GM12878 (cell line): ENCODE measurements around the gene SLC12A2. TPM values are rescaled to one million over a fixed set of nuclear protein-coding genes. Genes with fewer than 3 reads are reported as not detected.

ENCODE experiments used
- ATAC-seq: fragments of 200-7000 bp; cut with Tn5 transposase; 3 replicates; pipeline ENCODE4 v1.9.1; 2020; ENCODE audit warnings: mild to moderate bottlenecking, moderate library complexity
- BruUV-seq: library from RNA; stranded (reverse); fragments of 400-500 nt; replicated peaks from 2 replicates; lab custom pipeline; 2021; lab: Mats Ljungman, UMichigan
- CTCF ChIA-PET: fragments of 300-600 bp; sonication (Branson Sonifier 250); formaldehyde crosslinking; extraction: SDS; loops from one replicate; lab custom pipeline; 2021; ENCODE audit warnings: inconsistent platforms; lab: Yijun Ruan, JAX
- POLR2A ChIA-PET: fragments of 350-600 bp; formaldehyde crosslinking; extraction: SDS; loops from one replicate; lab custom pipeline; 2021; ENCODE audit warnings: inconsistent platforms; lab: Charles Lee
- RAD21 ChIA-PET: fragments of 300-600 bp; sonication (Branson Sonifier 250); formaldehyde crosslinking; loops from one replicate; lab custom pipeline; 2023; ENCODE audit warnings: antibody characterized with exemption; ENCODE audit not compliant: unreplicated experiment; lab: Charles Lee
- SMC1A ChIA-PET: fragments of 300-600 bp; sonication (Branson Sonifier 250); formaldehyde crosslinking; loops from one replicate; lab custom pipeline; 2023; ENCODE audit not compliant: unreplicated experiment, uncharacterized antibody; lab: Charles Lee
- DNase-seq: peaks from one replicate; pipeline ENCODE4 v3.0.0-alpha.2; 2011; ENCODE audit warnings: low read depth, low spot score
- FAIRE-seq: peaks from 3 replicates; lab custom pipeline; 2011; peaks lifted over from hg19 to GRCh38; lab: Jason Lieb, UNC
- H2AFZ ChIP-seq: 2 replicates; pipeline ENCODE4 v1.6.0; 2011; ENCODE audit warnings: low read depth, low read length, control low read depth; ENCODE audit not compliant: control insufficient read depth
- H3K27ac ChIP-seq: 2 replicates; pipeline ENCODE4 v1.5.1; 2011; ENCODE audit warnings: control low read depth; ENCODE audit not compliant: control insufficient read depth, insufficient read depth
- H3K27me3 ChIP-seq, 2 experiments: replicated peaks in 1 of 2; 2 replicates each; pipeline versions ENCODE4 v1.6.0 to v1.6.1; 2011; ENCODE audit warnings: low read length in 1 of 2; ENCODE audit not compliant: control insufficient read depth in 2 of 2, insufficient read depth in 2 of 2
- H3K36me3 ChIP-seq, 2 experiments: 2 replicates each; pipeline ENCODE4 v1.5.1; 2011; ENCODE audit warnings: low read length in 1 of 2; ENCODE audit not compliant: control insufficient read depth in 2 of 2, insufficient read depth in 2 of 2
- H3K4me1 ChIP-seq: 2 replicates; pipeline ENCODE4 v1.6.1; 2011; ENCODE audit warnings: mild to moderate bottlenecking, low read length, moderate library complexity, mixed read lengths; ENCODE audit not compliant: control insufficient read depth, insufficient read depth
- H3K4me2 ChIP-seq: 2 replicates; pipeline ENCODE4 v1.6.0; 2011; ENCODE audit warnings: control low read depth; ENCODE audit not compliant: control insufficient read depth, insufficient read depth
- H3K4me3 ChIP-seq: fragments of 200-600 bp; sonication (generic); 2 replicates; pipeline ENCODE4 v1.5.1; 2016
- H3K79me2 ChIP-seq: 2 replicates; pipeline ENCODE4 v1.6.0; 2011; ENCODE audit warnings: low read length; ENCODE audit not compliant: control insufficient read depth, insufficient read depth
- H3K9ac ChIP-seq: 2 replicates; pipeline ENCODE4 v1.8.0; 2011; ENCODE audit warnings: low read length, control low read depth, mixed read lengths; ENCODE audit not compliant: control insufficient read depth, insufficient read depth
- H3K9me3 ChIP-seq: replicated peaks from 3 replicates; pipeline ENCODE4 v1.5.1; 2011; ENCODE audit warnings: mild to moderate bottlenecking, low read length; ENCODE audit not compliant: control insufficient read depth, insufficient read depth
- H4K20me1 ChIP-seq: 2 replicates; pipeline ENCODE4 v1.6.0; 2011; ENCODE audit not compliant: control insufficient read depth, insufficient read depth
- NRF1 ChIP-seq: conservative IDR thresholded peaks from 2 replicates; pipeline ENCODE4 v1.6.1; 2011; ENCODE audit warnings: mild to moderate bottlenecking, low read depth, low read length, improper control_type of control experiment
- SREBF1 ChIP-seq: IDR thresholded peaks from 2 replicates; pipeline ENCODE4 v1.6.1; 2012; ENCODE audit warnings: mild to moderate bottlenecking, low read length
- ZNF207 ChIP-seq: fragments of 450-650 bp; IDR thresholded peaks from 2 replicates; pipeline ENCODE4 v1.6.1; 2014; ENCODE audit warnings: antibody characterized with exemption, mild to moderate bottlenecking, borderline replicate concordance
- WGBS: methylation state at CpG from one replicate; pipeline ENCODE4 v1.1.6; 2016; ENCODE audit warnings: low lambda C conversion rate; ENCODE audit not compliant: insufficient replicate concordance, insufficient coverage; ENCODE audit errors: missing lambda C conversion rate; 5-methylcytosine and 5-hydroxymethylcytosine counted together
- in situ Hi-C: fragments of 300-500 bp; cut with MboI; formaldehyde crosslinking; loops from 9 replicates; pipeline ENCODE4 v1.14.3; 2018; ENCODE audit warnings: mixed read lengths
- intact Hi-C: fragments of 100-400 bp; cut with micrococcal nuclease; formaldehyde crosslinking; loops from one replicate; pipeline ENCODE4 v1.14.2; 2022; ENCODE audit not compliant: unreplicated experiment
- polyA plus RNA-seq, 11 experiments: library from polyadenylated mRNA; depleted of rRNA in 4 of 11; unstranded in 6 of 11; stranded (reverse) in 5 of 11; fragments of >200 nt; fragmentation: Nextera tagmentation in 4 of 11; fragmentation: Illumina TruSeq in 1 of 11; extraction: Ambion mirVana in 4 of 11; extraction: Trizol in 1 of 11; gene quantifications; 1 replicate in 1 of 11; 2 replicates in 10 of 11; pipeline versions ENCODE4 v1.2.1 to v1.2.3, GENCODE V29; 2011 to 2016; ENCODE audit warnings: inconsistent platforms in 2 of 11, missing spikeins in 2 of 11, low read depth in 1 of 11
- total RNA-seq, 4 experiments: library from RNA; depleted of rRNA in 3 of 4; stranded (reverse); fragments of >200 nt in 3 of 4; fragmentation: Illumina TruSeq in 1 of 4; extraction: Trizol in 1 of 4; gene quantifications; 2 replicates each; pipeline versions ENCODE4 v1.2.1 to v1.2.3, GENCODE V29; 2013 to 2021
- TF ChIP-seq, protein P1 (sequence below): IDR thresholded peaks from 2 replicates; pipeline ENCODE4 v1.6.1; 2012; ENCODE audit warnings: improper control_type of control experiment, low read depth, low read length; ENCODE audit not compliant: insufficient replicate concordance

Gene SLC12A2
- total and polyA plus RNA-seq, 10 of the 15 experiments (the other 5 are each of a cell fraction or from before 2014, with no cell fraction given): 5.1 to 21.8 (median 10.5) TPM

GRCh38 chr5:128053291-128053954 is 30.1 kb upstream of the SLC12A2 start (continued):
- TF ChIP-seq, protein P1, sequence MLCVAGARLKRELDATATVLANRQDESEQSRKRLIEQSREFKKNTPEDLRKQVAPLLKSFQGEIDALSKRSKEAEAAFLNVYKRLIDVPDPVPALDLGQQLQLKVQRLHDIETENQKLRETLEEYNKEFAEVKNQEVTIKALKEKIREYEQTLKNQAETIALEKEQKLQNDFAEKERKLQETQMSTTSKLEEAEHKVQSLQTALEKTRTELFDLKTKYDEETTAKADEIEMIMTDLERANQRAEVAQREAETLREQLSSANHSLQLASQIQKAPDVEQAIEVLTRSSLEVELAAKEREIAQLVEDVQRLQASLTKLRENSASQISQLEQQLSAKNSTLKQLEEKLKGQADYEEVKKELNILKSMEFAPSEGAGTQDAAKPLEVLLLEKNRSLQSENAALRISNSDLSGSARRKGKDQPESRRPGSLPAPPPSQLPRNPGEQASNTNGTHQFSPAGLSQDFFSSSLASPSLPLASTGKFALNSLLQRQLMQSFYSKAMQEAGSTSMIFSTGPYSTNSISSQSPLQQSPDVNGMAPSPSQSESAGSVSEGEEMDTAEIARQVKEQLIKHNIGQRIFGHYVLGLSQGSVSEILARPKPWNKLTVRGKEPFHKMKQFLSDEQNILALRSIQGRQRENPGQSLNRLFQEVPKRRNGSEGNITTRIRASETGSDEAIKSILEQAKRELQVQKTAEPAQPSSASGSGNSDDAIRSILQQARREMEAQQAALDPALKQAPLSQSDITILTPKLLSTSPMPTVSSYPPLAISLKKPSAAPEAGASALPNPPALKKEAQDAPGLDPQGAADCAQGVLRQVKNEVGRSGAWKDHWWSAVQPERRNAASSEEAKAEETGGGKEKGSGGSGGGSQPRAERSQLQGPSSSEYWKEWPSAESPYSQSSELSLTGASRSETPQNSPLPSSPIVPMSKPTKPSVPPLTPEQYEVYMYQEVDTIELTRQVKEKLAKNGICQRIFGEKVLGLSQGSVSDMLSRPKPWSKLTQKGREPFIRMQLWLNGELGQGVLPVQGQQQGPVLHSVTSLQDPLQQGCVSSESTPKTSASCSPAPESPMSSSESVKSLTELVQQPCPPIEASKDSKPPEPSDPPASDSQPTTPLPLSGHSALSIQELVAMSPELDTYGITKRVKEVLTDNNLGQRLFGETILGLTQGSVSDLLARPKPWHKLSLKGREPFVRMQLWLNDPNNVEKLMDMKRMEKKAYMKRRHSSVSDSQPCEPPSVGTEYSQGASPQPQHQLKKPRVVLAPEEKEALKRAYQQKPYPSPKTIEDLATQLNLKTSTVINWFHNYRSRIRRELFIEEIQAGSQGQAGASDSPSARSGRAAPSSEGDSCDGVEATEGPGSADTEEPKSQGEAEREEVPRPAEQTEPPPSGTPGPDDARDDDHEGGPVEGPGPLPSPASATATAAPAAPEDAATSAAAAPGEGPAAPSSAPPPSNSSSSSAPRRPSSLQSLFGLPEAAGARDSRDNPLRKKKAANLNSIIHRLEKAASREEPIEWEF: no peak
- no peak for TF ChIP-seq SREBF1
- TF ChIP-seq, all 136 proteins: peak for 0

- no peak for TF ChIP-seq ZNF207
- no peak for TF ChIP-seq NRF1
- Histone ChIP-seq H3K27me3 (no peaks in the 10 kb centered on the region), H3K4me3 (no peak overlapping the region), H3K36me3 (peaks cover 0 to 3% of the 10 kb centered on the region in 2 experiments; a peak in 2 of 4 replicates), H3K9ac (no peak overlapping the region), H3K4me2 (no peak overlapping the region), H3K9me3 (no peaks in the 10 kb centered on the region), H2AFZ (no peak overlapping the region), H3K79me2 (no peaks in the 10 kb centered on the region; the same call in 1 of the 2 replicates), H3K4me1 (no peaks in the 10 kb centered on the region), H3K27ac (no peak overlapping the region), H4K20me1 (no peaks in the 10 kb centered on the region)
- ChIA-PET POLR2A (no interaction called here), RAD21 (no interaction called here), CTCF (no interaction called here), SMC1A (no interaction called here)
- in situ Hi-C loops (no loop called here), intact Hi-C loops (no loop called here)
- FAIRE-seq (no peak), DNase-seq (no peak), ATAC-seq (no peak)
- WGBS: 100% methylated on average over 1 of the region's 1 CpG
- no TSS peak for BruUV-seq
These were observed 22.8 kb upstream of the SLC12A2 start for GRCh38 chr5:128060644-128061385.
